ENCODE measurements around the gene COPA. TPM values are rescaled to one million over a fixed set of nuclear protein-coding genes. Genes with fewer than 3 reads are reported as not detected.

COPA gene
- total and polyA plus RNA-seq, 2 donors (not counting 3 experiments of a cell fraction or from before 2014, with no cell fraction given), result 127 to 185 TPM

- H3K4me2 ChIP-seq (ENCODE audit: insufficient read depth, low read length), result no peak overlapping the region
- intact Hi-C loops (cut with micrococcal nuclease), result no loop called here
- dilution Hi-C loops (cut with MboI; ENCODE audit: extremely low pct_ligation_motif_present, low sequenced_read_pairs), result no loop called here
- H3K4me3 ChIP-seq (replicated peaks in 1 of 3; ENCODE audit: insufficient read depth in 1 of 3, low read depth in 1 of 3, low read length in 3 of 3), result no peak overlapping the region
- no peaks in the 10 kb centered on the region for H3K9me1 ChIP-seq (replicated peaks; ENCODE audit: control insufficient read depth, extremely low read depth, insufficient read depth, low read length)
- no peak for TF ChIP-seq MAX (IDR thresholded peaks at IDR 0.05; ENCODE audit: insufficient read depth, insufficient read length)
- TF ChIP-seq POLR2AphosphoS5 (IDR thresholded peaks at IDR 0.05; ENCODE audit: insufficient read depth, low read depth, low read length), result no peak
- TF ChIP-seq CTCF (IDR thresholded peaks at IDR 0.05; ENCODE audit: extremely low read depth in 1 of 2, insufficient read depth in 1 of 2, low read depth in 1 of 2, low read length in 2 of 2), result no peak
- no peak for TF ChIP-seq POLR2A (IDR thresholded peaks at IDR 0.05; ENCODE audit: low read depth, low read length)
- TF ChIP-seq FOS (IDR thresholded peaks at IDR 0.05; ENCODE audit: borderline replicate concordance, insufficient read depth, low read length), result no peak
- no peak for TF ChIP-seq GATA2 (IDR thresholded peaks at IDR 0.05; ENCODE audit: insufficient read depth, insufficient read length, low read depth, low read length)
- TF ChIP-seq MYC (IDR thresholded peaks at IDR 0.05; ENCODE audit: low read depth, low read length), result no peak
- TF ChIP-seq JUN (IDR thresholded peaks at IDR 0.05; ENCODE audit: borderline replicate concordance, insufficient read depth, insufficient read length, low read depth), result no peak
- no peak for TF ChIP-seq EZH2 (IDR thresholded peaks at IDR 0.05; ENCODE audit: borderline replicate concordance, low read depth, low read length, severe bottlenecking)
- ChIA-PET CTCF (interaction anchor here (1.1 to 3.1 kb wide), 3 partner anchors 33 to 119 kb away, joined by 3 to 17 read pairs (median 4); no protein-coding TSS in a partner anchor), POLR2A (no interaction called here)
- DNase-seq (ENCODE audit: low read depth, low spot score) (no peak), FAIRE-seq (no peak)
- H3K36me3 ChIP-seq (ENCODE audit: control insufficient read depth in 2 of 2, extremely low read depth in 1 of 2, insufficient read depth in 2 of 2, low read length in 2 of 2), result peaks cover 0 to 2% of the 10 kb centered on the region in 2 experiments
- H4K20me1 ChIP-seq (replicated peaks; ENCODE audit: control insufficient read depth, extremely low read depth, insufficient read depth, low read length), result no peaks in the 10 kb centered on the region
- H3K27ac ChIP-seq (ENCODE audit: insufficient read depth, low read depth, low read length), result no peak overlapping the region
- H2AFZ ChIP-seq (ENCODE audit: low read depth, low read length), result no peak overlapping the region
- peaks cover 27% of the 10 kb centered on the region for H3K79me2 ChIP-seq (ENCODE audit: control insufficient read depth, insufficient read depth, low read length)
- no peak overlapping the region for H3K9ac ChIP-seq (replicated peaks; ENCODE audit: extremely low read depth, insufficient read depth, low read length)
- no peaks in the 10 kb centered on the region for H3K27me3 ChIP-seq (ENCODE audit: control insufficient read depth in 2 of 2, insufficient read depth in 2 of 2, low read length in 2 of 2)
- H3K9me3 ChIP-seq (replicated peaks; ENCODE audit: control insufficient read depth, insufficient read depth, low read length), result no peaks in the 10 kb centered on the region
- H3K4me1 ChIP-seq (ENCODE audit: control insufficient read depth, extremely low read depth, insufficient read depth, low read length), result peaks cover 15% of the 10 kb centered on the region
- BruUV-seq (replicated peaks), result no TSS peak
Observed at GRCh38 chr1:160258177-160258798, 84.8 kb downstream of the COPA start.

Data from endothelial cell of umbilical vein (primary cell).